ENCODE results near the gene CARD16. TPM values are rescaled to one million over a fixed set of nuclear protein-coding genes. Genes with fewer than 3 reads are reported as not detected.

The CARD16 gene
- total RNA-seq, 1 experiment from 2014 or later = not detected

DNA sequence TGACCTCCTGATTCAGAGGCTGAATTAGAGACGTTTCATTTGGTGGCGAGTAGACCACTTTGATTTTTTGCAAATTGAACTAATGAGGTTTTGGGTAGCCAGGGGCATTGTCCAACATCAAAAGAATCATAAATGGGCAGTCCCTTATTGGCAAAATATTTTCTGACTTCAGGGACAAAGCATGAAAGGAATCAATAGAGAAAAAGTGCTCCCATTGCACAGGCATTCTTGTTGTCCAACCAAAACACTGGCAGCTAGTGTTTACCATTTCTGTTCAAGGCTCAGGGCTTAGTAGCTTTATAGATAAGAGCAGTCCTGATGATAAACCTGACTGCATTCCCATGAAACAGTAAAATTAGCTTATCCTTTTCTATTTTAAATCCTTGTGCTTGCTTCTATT lies 6.4 kb upstream of the CARD16 start:
- H3T11ph ChIP-seq (ENCODE audit: low read length) = no peak overlapping the region
- no peaks in the 10 kb centered on the region for H3K79me1 ChIP-seq (ENCODE audit: insufficient read depth, low read depth, low read length, poor library complexity, severe bottlenecking)
- Mint-ChIP-seq H3K4me1 (no peaks in the 10 kb centered on the region), H3K9me3 (no peaks in the 10 kb centered on the region), H3K36me3 (ENCODE audit: insufficient read depth in 1 of 3, low read depth in 3 of 3) (no peaks in the 10 kb centered on the region), H3K27ac (no peak overlapping the region), H3K27me3 (ENCODE audit: low read depth) (no peaks in the 10 kb centered on the region), H3K4me3 (no peak overlapping the region)
- H3K4me1 ChIP-seq (ENCODE audit: insufficient read depth, low read length) = no peaks in the 10 kb centered on the region
- TF ChIP-seq, protein P1, sequence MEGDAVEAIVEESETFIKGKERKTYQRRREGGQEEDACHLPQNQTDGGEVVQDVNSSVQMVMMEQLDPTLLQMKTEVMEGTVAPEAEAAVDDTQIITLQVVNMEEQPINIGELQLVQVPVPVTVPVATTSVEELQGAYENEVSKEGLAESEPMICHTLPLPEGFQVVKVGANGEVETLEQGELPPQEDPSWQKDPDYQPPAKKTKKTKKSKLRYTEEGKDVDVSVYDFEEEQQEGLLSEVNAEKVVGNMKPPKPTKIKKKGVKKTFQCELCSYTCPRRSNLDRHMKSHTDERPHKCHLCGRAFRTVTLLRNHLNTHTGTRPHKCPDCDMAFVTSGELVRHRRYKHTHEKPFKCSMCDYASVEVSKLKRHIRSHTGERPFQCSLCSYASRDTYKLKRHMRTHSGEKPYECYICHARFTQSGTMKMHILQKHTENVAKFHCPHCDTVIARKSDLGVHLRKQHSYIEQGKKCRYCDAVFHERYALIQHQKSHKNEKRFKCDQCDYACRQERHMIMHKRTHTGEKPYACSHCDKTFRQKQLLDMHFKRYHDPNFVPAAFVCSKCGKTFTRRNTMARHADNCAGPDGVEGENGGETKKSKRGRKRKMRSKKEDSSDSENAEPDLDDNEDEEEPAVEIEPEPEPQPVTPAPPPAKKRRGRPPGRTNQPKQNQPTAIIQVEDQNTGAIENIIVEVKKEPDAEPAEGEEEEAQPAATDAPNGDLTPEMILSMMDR (conservative IDR thresholded peaks at IDR 0.05) = no peak
- H2AK5ac ChIP-seq (ENCODE audit: insufficient read length, low read length) = no peak overlapping the region
- no peak overlapping the region for H3K23ac ChIP-seq (ENCODE audit: insufficient read length, low read depth, low read length)
- H3K14ac ChIP-seq (ENCODE audit: insufficient read depth, low read length) = no peak overlapping the region
- H4K91ac ChIP-seq (ENCODE audit: insufficient read length, low read depth, low read length) = no peak overlapping the region
- no peak overlapping the region for H3K4ac ChIP-seq (ENCODE audit: low read depth, low read length)
- no peak overlapping the region for H3K9ac ChIP-seq (ENCODE audit: extremely low read depth, insufficient read length, low read length)
- H3K9me3 ChIP-seq (ENCODE audit: control insufficient read depth, low read depth, low read length) = no peaks in the 10 kb centered on the region
- H3K79me2 ChIP-seq (ENCODE audit: insufficient read depth, low read length) = no peaks in the 10 kb centered on the region
- no peaks in the 10 kb centered on the region for H3K27me3 ChIP-seq (ENCODE audit: insufficient read depth, low read length)
- no peak overlapping the region for H4K5ac ChIP-seq (ENCODE audit: insufficient read length, low read depth, low read length)
- no peaks in the 10 kb centered on the region for H4K20me1 ChIP-seq (ENCODE audit: control insufficient read depth, insufficient read depth, insufficient read length)
- no peak overlapping the region for H2BK15ac ChIP-seq (ENCODE audit: low read depth, low read length)
- no peak overlapping the region for H3K18ac ChIP-seq (ENCODE audit: insufficient read length, low read depth, low read length)
- H3K23me2 ChIP-seq (ENCODE audit: insufficient read length, low read depth, low read length, poor library complexity, severe bottlenecking) = no peaks in the 10 kb centered on the region
- no peak overlapping the region for H2BK20ac ChIP-seq (ENCODE audit: low read depth, low read length, poor library complexity, severe bottlenecking)
- H2AFZ ChIP-seq (ENCODE audit: low read length) = no peak overlapping the region
- no peak overlapping the region for H3K27ac ChIP-seq (ENCODE audit: insufficient read length, low read depth, low read length)
- H4K8ac ChIP-seq (replicated peaks; ENCODE audit: insufficient read length, low read depth, low read length) = no peak overlapping the region
- no peak overlapping the region for H3K4me2 ChIP-seq (ENCODE audit: insufficient read depth, insufficient read length, low read length)
- no peak for DNase-seq
- no peak overlapping the region for H3K56ac ChIP-seq (ENCODE audit: insufficient read length, low read depth, low read length)
- H2BK5ac ChIP-seq (ENCODE audit: insufficient read length, low read length) = no peak overlapping the region
- no peak overlapping the region for H2BK120ac ChIP-seq (ENCODE audit: low read depth, low read length, poor library complexity, severe bottlenecking)
- H2BK12ac ChIP-seq (ENCODE audit: insufficient read length, low read depth, low read length) = no peak overlapping the region
- no CpG with 5 or more reads among the region's 2 CpGs for WGBS (ENCODE audit: extremely low coverage, insufficient read length, low lambda C conversion rate)

Data from H9 (cell line).